ENCODE results near the gene LIN9.

DNA sequence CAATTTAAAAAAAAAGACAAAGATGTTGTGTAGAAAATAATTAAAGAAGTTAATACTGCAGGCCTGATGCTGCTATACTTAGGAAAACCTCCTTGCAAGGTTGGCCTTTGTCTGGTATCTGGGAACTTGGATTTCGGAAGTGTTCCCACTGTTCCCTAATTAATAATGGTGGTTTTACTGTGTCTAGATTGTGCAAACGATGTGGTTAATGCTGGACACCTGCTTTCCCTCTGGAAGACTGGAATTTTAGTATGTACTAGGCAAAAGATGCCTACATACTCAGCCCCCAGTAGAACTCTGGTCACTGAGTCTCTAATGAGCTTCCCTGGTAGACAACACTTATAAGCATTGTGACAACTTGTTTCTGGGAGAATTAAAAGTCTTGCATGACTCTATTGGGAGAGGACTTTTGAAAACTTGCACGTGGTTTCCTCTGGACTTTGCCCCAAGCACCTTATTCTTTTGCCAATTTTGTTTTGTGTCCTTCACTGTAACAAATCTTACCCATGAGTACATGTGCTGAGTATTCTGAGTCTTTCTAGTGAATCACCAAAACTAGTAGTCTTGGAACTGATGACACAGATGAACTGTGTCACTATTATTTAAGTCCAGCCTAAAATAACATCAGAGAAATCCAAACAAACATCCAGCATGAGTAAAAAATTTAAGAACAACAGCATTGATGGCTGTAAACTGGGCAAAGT is 40.4 kb downstream of the LIN9 start:
- TF ChIP-seq, protein P1, sequence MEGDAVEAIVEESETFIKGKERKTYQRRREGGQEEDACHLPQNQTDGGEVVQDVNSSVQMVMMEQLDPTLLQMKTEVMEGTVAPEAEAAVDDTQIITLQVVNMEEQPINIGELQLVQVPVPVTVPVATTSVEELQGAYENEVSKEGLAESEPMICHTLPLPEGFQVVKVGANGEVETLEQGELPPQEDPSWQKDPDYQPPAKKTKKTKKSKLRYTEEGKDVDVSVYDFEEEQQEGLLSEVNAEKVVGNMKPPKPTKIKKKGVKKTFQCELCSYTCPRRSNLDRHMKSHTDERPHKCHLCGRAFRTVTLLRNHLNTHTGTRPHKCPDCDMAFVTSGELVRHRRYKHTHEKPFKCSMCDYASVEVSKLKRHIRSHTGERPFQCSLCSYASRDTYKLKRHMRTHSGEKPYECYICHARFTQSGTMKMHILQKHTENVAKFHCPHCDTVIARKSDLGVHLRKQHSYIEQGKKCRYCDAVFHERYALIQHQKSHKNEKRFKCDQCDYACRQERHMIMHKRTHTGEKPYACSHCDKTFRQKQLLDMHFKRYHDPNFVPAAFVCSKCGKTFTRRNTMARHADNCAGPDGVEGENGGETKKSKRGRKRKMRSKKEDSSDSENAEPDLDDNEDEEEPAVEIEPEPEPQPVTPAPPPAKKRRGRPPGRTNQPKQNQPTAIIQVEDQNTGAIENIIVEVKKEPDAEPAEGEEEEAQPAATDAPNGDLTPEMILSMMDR (conservative IDR thresholded peaks at IDR 0.05) = no peak
- TF ChIP-seq ZFX (IDR thresholded peaks at IDR 0.05) = no peak
